SK-N-SH treated with all-trans-retinoic acid at 6 μM for 48 hours (cell line): Measurements from ENCODE around the gene CDKN2C.
"Not testable (repeated sequence)": the region's sequence is repeated elsewhere in the genome, so short reads cannot be mapped to it uniquely, and the experiment has no call there.

Experiments used
- ATAC-seq: fragments of 200-7000 bp; cut with Tn5 transposase; 3 replicates; pipeline ENCODE4 v1.9.1; 2020; ENCODE audit warnings: mild to moderate bottlenecking, moderate library complexity
- ARNTL ChIP-seq: fragments of 450-650 bp; formaldehyde crosslinking; IDR thresholded peaks from 2 replicates; pipeline ENCODE4 v1.5.0; 2020; ENCODE audit warnings: low read depth, mild to moderate bottlenecking, moderate library complexity, borderline replicate concordance
- BACH2 ChIP-seq: fragments of 250-450 bp; sonication (Bioruptor Pico); IDR thresholded peaks from 2 replicates; pipeline ENCODE4 v1.9.0; 2021; ENCODE audit warnings: mild to moderate bottlenecking, borderline replicate concordance
- CREB5 ChIP-seq: fragments of 250-450 bp; sonication (Bioruptor Pico); IDR thresholded peaks from 2 replicates; pipeline ENCODE4 v1.5.1; 2020; ENCODE audit warnings: low read depth, mild to moderate bottlenecking, moderate library complexity
- CSDC2 ChIP-seq: fragments of 250-450 bp; sonication (Bioruptor Pico); IDR thresholded peaks from 2 replicates; pipeline ENCODE4 v1.5.0; 2020; ENCODE audit warnings: mild to moderate bottlenecking, moderate library complexity
- CSRNP3 ChIP-seq: fragments of 250-450 bp; sonication (Bioruptor Pico); IDR thresholded peaks from 2 replicates; pipeline ENCODE4 v1.5.1; 2021; ENCODE audit warnings: mild to moderate bottlenecking, moderate library complexity
- ESRRG ChIP-seq: fragments of 250-450 bp; sonication (Bioruptor Pico); IDR thresholded peaks from 2 replicates; pipeline ENCODE4 v1.6.1; 2021; ENCODE audit warnings: mild to moderate bottlenecking
- GLIS3 ChIP-seq: fragments of 250-450 bp; sonication (Bioruptor Pico); IDR thresholded peaks from 2 replicates; pipeline ENCODE4 v1.5.0; 2020; ENCODE audit warnings: mild to moderate bottlenecking, moderate library complexity
- OSR1 ChIP-seq: fragments of 250-450 bp; sonication (Bioruptor Pico); IDR thresholded peaks from 2 replicates; pipeline ENCODE4 v1.8.0; 2022; ENCODE audit warnings: moderate library complexity, mild to moderate bottlenecking, inconsistent platforms
- PATZ1 ChIP-seq: fragments of 250-450 bp; sonication (Bioruptor Pico); IDR thresholded peaks from 2 replicates; pipeline ENCODE4 v1.8.0; 2020; ENCODE audit warnings: mild to moderate bottlenecking, moderate library complexity, borderline replicate concordance
- POU6F1 ChIP-seq: fragments of 250-450 bp; sonication (Bioruptor Pico); IDR thresholded peaks from 2 replicates; pipeline ENCODE4 v1.8.0; 2021; ENCODE audit warnings: low read depth, mild to moderate bottlenecking, moderate library complexity, borderline replicate concordance
- PPARA ChIP-seq: fragments of 250-450 bp; sonication (Bioruptor Pico); IDR thresholded peaks from 2 replicates; pipeline ENCODE4 v1.5.0; 2020; ENCODE audit warnings: mild to moderate bottlenecking, borderline replicate concordance
- RARB ChIP-seq: fragments of 250-450 bp; sonication (Bioruptor Pico); IDR thresholded peaks from 2 replicates; pipeline ENCODE4 v1.8.0; 2021; ENCODE audit warnings: mild to moderate bottlenecking, moderate library complexity
- SNAI2 ChIP-seq: fragments of 250-450 bp; sonication (Bioruptor Pico); IDR thresholded peaks from 2 replicates; pipeline ENCODE4 v1.5.0; 2020; ENCODE audit warnings: mild to moderate bottlenecking, moderate library complexity
- TCF4 ChIP-seq: fragments of 250-450 bp; sonication (Bioruptor Pico); IDR thresholded peaks from 2 replicates; pipeline ENCODE4 v1.8.0; 2021; ENCODE audit warnings: mild to moderate bottlenecking, moderate library complexity, borderline replicate concordance
- TOX ChIP-seq: fragments of 250-450 bp; sonication (Bioruptor Pico); IDR thresholded peaks from 2 replicates; pipeline ENCODE4 v1.8.0; 2021; ENCODE audit warnings: mild to moderate bottlenecking, moderate library complexity, borderline replicate concordance
- TSHZ2 ChIP-seq: fragments of 250-450 bp; sonication (Bioruptor Pico); IDR thresholded peaks from 2 replicates; pipeline ENCODE4 v1.5.0; 2020; ENCODE audit warnings: mild to moderate bottlenecking, moderate library complexity
- ZC3H10 ChIP-seq: fragments of 250-450 bp; sonication (Bioruptor Pico); IDR thresholded peaks from 2 replicates; pipeline ENCODE4 v1.5.1; 2021; ENCODE audit warnings: mild to moderate bottlenecking, moderate library complexity
- ZFP30 ChIP-seq: fragments of 450-650 bp; formaldehyde crosslinking; IDR thresholded peaks from 2 replicates; pipeline ENCODE4 v1.5.0; 2022; ENCODE audit warnings: mild to moderate bottlenecking, moderate library complexity
- ZNF565 ChIP-seq: fragments of 450-650 bp; formaldehyde crosslinking; conservative IDR thresholded peaks from 2 replicates; pipeline ENCODE4 v1.5.0; 2020; ENCODE audit warnings: low read depth, mild to moderate bottlenecking, moderate library complexity
- ZNF70 ChIP-seq: fragments of 450-650 bp; formaldehyde crosslinking; IDR thresholded peaks from 2 replicates; pipeline ENCODE4 v1.5.0; 2020; ENCODE audit warnings: mild to moderate bottlenecking, moderate library complexity
- ZNF8 ChIP-seq: fragments of 450-650 bp; formaldehyde crosslinking; IDR thresholded peaks from 2 replicates; pipeline ENCODE4 v1.5.0; 2020; ENCODE audit warnings: mild to moderate bottlenecking, moderate library complexity

The CDKN2C gene

GRCh38 chr1:50942334-50942733, 27.7 kb upstream of the CDKN2C start:
- no peak for ATAC-seq
- TF ChIP-seq TSHZ2 (CRISPR knock-in tag) (no peak), SNAI2 (CRISPR knock-in tag) (no peak), PPARA (no peak), CSDC2 (CRISPR knock-in tag) (no peak)

GRCh38 chr1:50949286-50949982, 20.6 kb upstream of the CDKN2C start:
- no peak for ATAC-seq
- TF ChIP-seq ZNF8 (CRISPR knock-in tag) (no peak), ZC3H10 (CRISPR knock-in tag) (no peak), ARNTL (CRISPR knock-in tag) (no peak), BACH2 (CRISPR knock-in tag) (no peak), CSDC2 (CRISPR knock-in tag) (no peak), PPARA (no peak), OSR1 (CRISPR knock-in tag) (no peak), PATZ1 (no peak), GLIS3 (no peak), RARB (CRISPR knock-in tag) (no peak), CSRNP3 (CRISPR knock-in tag) (no peak), POU6F1 (CRISPR knock-in tag) (no peak), TCF4 (CRISPR knock-in tag) (no peak), SNAI2 (CRISPR knock-in tag) (no peak), ZFP30 (CRISPR knock-in tag) (no peak), ZNF70 (CRISPR knock-in tag) (no peak), CREB5 (CRISPR knock-in tag) (no peak), TOX (CRISPR knock-in tag) (no peak), ZNF565 (CRISPR knock-in tag) (no peak)

- no peak for TF ChIP-seq ESRRG (CRISPR knock-in tag)
- TF ChIP-seq SNAI2 (CRISPR knock-in tag): no peak
- no peak for TF ChIP-seq BACH2 (CRISPR knock-in tag)
- TF ChIP-seq ZNF8 (CRISPR knock-in tag): no peak
- no peak for ATAC-seq
Measured at GRCh38 chr1:50950396-50950795, 19.6 kb upstream of the CDKN2C start.

GRCh38 chr1:50952566-50952965, 17.5 kb upstream of the CDKN2C start:
- not testable (repeated sequence) for ATAC-seq
